Erythroblast (primary cell): ENCODE measurements around the gene CPSF3.

Source experiments
- GATA1 ChIP-seq: IDR thresholded peaks from 2 replicates; pipeline ENCODE4 v1.6.1; 2011; ENCODE audit warnings: low read depth, mild to moderate bottlenecking, control low read depth, low read length, moderate library complexity
- POLR2A ChIP-seq: IDR thresholded peaks from 2 replicates; pipeline ENCODE4 v1.6.1; 2011; ENCODE audit warnings: mild to moderate bottlenecking, low read length

- TF ChIP-seq POLR2A (no peak), GATA1 (no peak)
These were observed 37.6 kb upstream of the CPSF3 start for GRCh38 chr2:9385841-9386240.
